NCI-H2171 (cell line): Measurements from ENCODE around the gene LSG1.
A peak's percentile ranks its signal among the peaks of the same experiment; 100 is the strongest.

ENCODE experiments used
- DNase-seq: peaks from one replicate; lab custom pipeline; 2025; lab: John Stamatoyannopoulos, UW

LSG1 gene

DNA sequence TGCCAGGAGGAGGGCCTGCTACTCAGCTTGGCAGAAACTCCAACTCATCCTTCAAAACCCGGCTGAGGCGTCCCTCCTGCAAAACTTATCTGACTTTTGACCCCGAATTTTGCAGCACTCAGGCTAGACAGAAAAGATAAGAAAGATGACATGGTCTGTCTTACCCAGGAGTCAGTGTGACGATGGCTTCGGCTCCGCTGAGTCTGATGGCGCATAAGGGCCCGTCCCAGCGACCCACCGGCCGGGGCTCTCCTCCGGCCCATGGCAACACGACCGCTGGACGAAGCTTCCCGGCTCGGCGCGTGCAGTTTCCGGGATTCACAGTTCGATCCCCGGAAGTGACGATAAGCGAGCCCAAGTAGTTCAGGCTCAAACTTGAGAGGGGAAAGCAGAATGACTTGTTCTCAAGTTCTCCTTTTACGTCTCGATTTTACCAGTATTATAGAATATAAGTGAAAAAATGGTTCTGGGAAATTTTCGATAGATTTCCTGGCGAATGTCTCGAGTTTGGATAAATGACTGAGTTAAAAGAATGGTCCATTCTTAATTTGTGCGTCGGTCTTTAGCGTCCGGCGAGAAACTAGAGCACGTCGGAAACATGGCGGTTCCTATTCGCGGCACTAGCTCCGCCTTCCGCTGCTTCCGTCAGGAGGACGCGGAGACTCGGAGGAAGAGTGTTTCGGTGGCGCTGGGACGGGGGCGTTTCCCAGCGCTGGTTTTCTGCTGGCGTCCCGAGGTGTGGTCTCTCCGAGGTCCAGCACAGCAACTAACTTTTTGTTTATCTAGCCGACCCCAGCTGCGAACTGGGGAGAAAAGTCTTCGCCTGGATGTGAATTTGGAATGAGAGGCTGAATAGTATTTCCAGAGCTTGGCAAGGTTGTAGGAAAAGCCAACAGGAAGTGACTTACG, at the start of gene LSG1:
LSG1 (minus strand) TSS at position 292 of the 909 bp plus-strand sequence; CDS start at position 263, 29 bp downstream.
- peak; percentile 95 for DNase-seq

DNA sequence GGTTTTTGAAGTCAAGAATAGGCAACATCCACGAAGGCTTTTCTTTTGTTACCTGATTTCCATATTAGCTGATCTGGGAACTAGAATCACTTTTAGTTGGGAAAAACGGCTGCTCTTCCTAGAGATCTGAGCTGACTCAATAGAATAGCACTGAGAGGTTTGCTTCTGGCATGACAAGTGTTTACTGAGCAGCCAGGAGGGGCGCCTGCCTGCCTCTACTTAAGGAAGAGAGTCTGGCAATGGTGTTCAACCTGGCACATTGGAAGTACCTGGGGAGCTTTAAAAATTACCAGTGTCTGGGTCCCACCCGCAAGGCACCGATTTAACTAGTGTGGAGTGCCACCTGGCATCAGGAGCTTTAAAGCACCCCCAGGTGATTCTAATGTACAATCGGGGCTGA, 48.1 kb upstream of the LSG1 start:
- no peak for DNase-seq

- no peak for DNase-seq
Observed at GRCh38 chr3:194718079-194718478, 46.1 kb upstream of the LSG1 start.

DNA sequence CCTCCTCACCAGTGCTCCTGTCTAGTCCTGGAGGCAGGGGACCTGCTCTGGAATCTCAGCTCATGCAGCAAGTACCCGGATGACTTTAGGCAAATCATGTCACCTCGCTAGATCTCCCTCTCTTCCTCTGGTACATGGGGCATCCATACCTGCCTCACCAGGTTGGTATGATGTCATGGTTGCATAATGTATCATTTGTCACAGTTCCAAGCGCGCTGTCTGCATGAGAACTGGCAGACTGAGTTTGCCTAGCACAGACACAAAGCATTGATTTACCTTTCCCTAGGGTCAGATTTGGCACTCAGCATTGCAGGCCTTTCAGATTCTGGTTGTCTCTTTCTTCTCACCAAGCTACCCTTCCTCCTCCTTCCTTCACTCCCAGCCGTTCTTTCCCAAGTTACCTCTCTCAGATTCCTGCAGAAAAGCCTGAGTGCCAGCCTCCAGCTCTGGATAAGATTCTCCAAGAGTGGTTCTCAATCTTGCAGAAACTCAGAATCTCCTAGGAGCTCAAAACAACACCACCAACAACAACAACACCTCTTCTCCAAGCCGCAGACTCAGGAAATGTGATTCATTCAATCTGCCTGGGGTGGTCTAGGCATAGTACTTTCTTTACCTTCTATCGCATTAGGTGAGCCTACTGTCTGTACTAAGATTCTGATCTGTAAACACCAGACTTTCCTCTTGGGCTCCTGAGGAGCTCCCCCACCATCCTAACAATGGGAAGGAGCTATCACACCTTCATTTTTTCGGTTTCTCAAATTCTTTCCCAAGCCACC, 43.2 kb upstream of the LSG1 start:
- DNase-seq: no peak

- DNase-seq: no peak
Observed at GRCh38 chr3:194714564-194714963, 42.6 kb upstream of the LSG1 start.

- no peak for DNase-seq
Observed at GRCh38 chr3:194714137-194714455, 42.1 kb upstream of the LSG1 start.

GRCh38 chr3:194713299-194714136, 41.5 kb upstream of the LSG1 start:
- no peak for DNase-seq

DNA sequence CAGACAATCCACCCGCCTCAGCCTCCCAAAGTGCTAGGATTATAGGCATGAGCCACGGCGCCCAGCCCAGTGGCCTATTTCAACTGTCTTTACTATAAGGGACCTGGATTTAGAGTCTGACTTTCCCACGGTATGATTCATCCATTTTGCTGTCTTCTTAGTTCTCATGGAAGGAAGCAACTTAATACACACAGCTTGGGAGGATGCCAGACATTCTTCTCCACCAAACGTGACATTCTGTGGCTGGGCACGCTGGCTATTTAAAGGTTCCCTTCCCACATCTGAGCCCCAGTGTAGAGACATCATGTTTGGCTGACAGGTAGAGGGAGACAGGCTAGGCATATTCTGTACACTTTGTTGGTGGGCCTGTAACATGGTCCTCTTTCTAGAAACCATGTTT, 39.9 kb upstream of the LSG1 start:
- DNase-seq: no peak

- DNase-seq: no peak
Observed at GRCh38 chr3:194711286-194711685, 39.3 kb upstream of the LSG1 start.

- DNase-seq: no peak
Observed at GRCh38 chr3:194707147-194707540, 35.2 kb upstream of the LSG1 start.

- no peak for DNase-seq
Observed at GRCh38 chr3:194705761-194706160, 33.8 kb upstream of the LSG1 start.

DNA sequence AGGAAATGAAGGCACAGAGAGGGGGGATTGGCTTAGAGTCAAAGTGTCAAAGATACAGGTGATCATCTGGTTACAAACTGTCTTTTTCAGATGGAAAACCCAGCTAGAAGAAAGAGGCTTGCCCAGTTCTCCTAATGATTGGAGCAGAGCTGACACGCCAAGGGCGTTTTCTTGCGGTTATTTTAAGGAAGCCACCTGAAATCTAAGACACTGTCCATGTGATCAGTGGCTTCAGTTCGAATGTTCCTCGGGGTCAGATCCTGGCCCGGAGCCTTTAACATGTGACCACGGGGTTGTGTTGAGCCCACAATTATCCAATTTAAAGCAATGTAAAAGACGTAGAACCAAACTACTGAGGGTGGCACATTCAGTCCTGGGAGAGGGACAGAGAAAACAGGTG, 33.2 kb upstream of the LSG1 start:
- DNase-seq: no peak

GRCh38 chr3:194702545-194702944, 30.6 kb upstream of the LSG1 start:
- peak; percentile 47 for DNase-seq

DNA sequence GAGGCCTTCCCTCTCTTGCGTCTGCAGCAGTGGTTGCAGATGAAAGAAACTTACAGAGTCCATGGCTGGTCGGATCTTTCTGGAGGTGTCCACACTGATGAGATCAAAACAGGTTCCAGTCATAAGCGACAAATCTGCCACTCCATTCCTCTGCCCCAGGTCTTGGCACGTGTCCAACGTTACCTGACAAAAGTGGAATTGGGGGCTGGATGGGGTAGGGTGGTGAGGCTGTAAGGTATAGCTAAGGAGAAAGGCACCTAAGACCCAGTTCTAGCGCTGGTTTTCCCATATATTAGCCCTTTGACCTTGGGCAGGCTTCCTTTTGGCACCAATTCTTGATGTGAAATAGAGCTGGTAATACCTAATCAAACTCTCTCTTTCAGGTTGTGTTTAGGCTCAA, 24.7 kb upstream of the LSG1 start:
- DNase-seq: no peak

- DNase-seq: peak; percentile 66
Observed at GRCh38 chr3:194691481-194692283, 19.7 kb upstream of the LSG1 start.

DNA sequence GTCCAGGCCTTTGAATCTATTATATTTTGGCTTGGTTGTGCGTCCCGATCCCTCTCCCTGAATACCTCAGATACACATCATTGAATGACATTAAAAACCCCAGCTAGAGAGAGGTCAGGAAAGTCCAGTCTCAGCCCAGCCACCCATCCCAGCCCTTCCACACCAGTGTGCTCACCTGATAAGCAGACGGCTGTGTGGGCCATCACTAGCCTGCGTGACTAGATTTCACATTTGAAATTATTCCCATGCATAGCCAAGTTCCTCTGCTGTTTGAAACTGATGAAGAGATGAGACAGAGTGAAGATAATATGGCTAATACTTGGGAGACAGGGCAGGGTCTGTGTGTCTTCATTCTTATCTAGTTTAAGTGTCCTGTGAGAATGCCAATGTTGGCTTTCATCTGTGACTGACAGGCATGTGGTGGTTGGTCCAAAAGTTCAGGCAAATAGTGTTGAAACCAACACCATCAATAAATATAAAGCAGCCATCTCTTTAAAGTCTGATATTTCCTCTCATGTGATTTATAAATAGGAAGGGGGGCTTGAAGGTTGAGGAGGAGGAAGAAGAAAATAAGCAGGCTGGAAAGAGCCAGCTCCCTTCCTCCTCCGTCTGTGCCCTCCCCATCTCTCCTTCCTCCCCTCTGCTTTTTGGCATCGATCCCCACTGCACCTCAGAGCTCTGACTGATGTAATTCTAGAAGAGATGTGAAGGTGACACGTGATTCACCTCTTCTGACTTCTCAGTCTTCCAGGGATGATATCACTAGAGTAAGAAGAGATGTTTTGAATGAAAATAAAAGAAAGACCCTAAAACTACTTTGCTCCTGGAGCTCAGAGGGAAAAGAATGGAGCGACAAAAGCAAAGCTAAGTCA, 18.7 kb upstream of the LSG1 start:
- DNase-seq: peak; percentile 83

GRCh38 chr3:194689493-194689944, 17.5 kb upstream of the LSG1 start:
- peak; percentile 58 for DNase-seq

DNA sequence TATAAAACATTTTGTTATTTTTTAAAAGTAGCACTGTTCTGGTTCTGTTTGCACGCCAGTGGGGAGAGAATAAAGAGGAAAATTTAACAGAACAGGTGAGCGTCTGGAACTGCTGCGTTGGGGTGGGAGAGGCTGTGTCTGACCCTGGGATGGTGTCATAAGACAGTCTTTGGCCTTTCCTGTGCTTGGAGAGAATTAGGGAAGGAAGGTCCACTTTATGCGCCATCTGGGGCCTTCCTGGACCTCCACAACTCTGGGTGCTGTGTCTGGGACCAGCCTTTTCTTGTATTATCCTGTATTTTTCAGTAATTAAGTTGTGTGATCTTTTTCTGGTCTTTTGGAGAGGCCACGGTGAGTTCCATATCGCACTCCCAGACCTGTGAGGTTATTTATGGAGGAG, 17.0 kb upstream of the LSG1 start:
- DNase-seq: no peak

- DNase-seq: no peak
Observed at GRCh38 chr3:194688200-194688740, 16.3 kb upstream of the LSG1 start.

DNA sequence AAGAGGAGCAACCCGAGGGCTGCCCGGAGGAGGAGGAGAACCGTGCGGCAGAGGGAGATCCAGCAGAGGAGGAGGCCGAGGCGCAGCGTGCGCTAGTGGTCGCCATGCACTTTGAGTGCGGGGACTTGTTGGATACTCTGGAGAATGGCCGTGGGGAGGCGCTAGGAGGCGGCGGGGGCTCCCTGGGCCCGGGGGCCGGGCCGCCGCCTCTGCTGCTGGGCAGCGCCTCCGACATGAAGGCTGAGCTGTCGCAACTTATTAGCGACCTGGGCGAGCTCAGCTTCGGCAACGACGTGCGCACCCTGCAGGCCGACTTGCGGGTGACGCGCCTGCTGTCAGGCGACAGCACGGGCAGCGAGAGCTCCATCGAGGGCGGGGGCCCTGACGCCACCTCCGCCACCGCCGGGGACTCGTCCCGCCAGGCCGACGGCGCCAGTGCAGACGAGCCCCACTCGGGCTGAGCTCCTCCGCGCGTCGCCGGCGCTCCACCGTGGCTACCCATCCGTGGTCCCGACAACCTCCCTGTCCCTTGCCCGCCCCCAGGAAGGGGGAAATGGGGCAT, 15.7 kb upstream of the LSG1 start:
- no peak for DNase-seq
